ENCODE measurements around the gene TOMM40L.
"Not testable (repeated sequence)": the region's sequence is repeated elsewhere in the genome, so short reads cannot be mapped to it uniquely, and the experiment has no call there.

DNA sequence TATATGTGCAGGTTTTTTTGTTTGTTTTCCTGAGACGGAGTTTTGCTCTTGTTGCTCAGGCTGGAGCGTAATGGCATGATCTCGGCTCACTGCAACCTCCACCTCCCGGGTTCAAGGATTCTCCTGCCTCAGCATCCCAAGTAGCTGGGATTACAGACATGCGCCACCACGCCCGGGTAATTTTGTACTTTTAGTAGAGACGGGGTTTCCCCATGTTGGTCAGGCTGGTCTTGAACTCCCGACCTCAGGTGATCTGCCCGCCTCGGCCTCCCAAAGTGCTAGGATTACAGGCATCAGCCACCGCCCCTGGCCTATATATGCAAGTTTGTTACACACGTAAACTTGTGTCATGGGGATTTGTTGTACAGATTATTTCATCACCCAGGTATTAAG, 1.2 kb upstream of the TOMM40L start:
- TF ChIP-seq, protein P1, sequence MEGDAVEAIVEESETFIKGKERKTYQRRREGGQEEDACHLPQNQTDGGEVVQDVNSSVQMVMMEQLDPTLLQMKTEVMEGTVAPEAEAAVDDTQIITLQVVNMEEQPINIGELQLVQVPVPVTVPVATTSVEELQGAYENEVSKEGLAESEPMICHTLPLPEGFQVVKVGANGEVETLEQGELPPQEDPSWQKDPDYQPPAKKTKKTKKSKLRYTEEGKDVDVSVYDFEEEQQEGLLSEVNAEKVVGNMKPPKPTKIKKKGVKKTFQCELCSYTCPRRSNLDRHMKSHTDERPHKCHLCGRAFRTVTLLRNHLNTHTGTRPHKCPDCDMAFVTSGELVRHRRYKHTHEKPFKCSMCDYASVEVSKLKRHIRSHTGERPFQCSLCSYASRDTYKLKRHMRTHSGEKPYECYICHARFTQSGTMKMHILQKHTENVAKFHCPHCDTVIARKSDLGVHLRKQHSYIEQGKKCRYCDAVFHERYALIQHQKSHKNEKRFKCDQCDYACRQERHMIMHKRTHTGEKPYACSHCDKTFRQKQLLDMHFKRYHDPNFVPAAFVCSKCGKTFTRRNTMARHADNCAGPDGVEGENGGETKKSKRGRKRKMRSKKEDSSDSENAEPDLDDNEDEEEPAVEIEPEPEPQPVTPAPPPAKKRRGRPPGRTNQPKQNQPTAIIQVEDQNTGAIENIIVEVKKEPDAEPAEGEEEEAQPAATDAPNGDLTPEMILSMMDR (IDR thresholded peaks at IDR 0.05; ENCODE audit: low read depth, low read length) = not testable (repeated sequence)
- TF ChIP-seq POLR2A (IDR thresholded peaks at IDR 0.05; ENCODE audit: extremely low read depth, insufficient read length) = not testable (repeated sequence)
- TF ChIP-seq, protein P2, sequence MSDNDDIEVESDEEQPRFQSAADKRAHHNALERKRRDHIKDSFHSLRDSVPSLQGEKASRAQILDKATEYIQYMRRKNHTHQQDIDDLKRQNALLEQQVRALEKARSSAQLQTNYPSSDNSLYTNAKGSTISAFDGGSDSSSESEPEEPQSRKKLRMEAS (IDR thresholded peaks at IDR 0.05; ENCODE audit: low read depth, low read length) = not testable (repeated sequence)
